Kidney (tissue), 14 donors: Measurements from ENCODE around the gene NCMAP. TPM values are rescaled to one million over a fixed set of nuclear protein-coding genes. Genes with fewer than 3 reads are reported as not detected.

ENCODE experiments used
- DNase-seq, 5 donors: peaks; one replicate each; pipeline ENCODE4 v3.0.0-alpha.2; 2013 to 2020
- FAIRE-seq: peaks from 2 replicates; lab custom pipeline; 2012; peaks lifted over from hg19 to GRCh38; lab: Jason Lieb, UNC
- H3K27ac ChIP-seq, 2 donors: one replicate each; pipeline ENCODE4 v1.7.0; 2013; ENCODE audit warnings: low read depth in 2 of 2, low read length in 2 of 2, inconsistent platforms in 1 of 2
- H3K27me3 ChIP-seq: one replicate; pipeline ENCODE4 v1.7.1; 2013; ENCODE audit warnings: low read length, inconsistent platforms; ENCODE audit not compliant: control insufficient read depth, insufficient read depth
- H3K36me3 ChIP-seq, 3 donors: one replicate each; pipeline versions ENCODE4 v1.7.0 to v1.7.1; 2013; ENCODE audit warnings: low read length in 3 of 3, control low read depth in 1 of 3, inconsistent platforms in 1 of 3; ENCODE audit not compliant: insufficient read depth in 3 of 3, control insufficient read depth in 2 of 3
- H3K4me1 ChIP-seq, 3 donors: one replicate each; pipeline versions ENCODE4 v1.7.0 to v1.7.1; 2013; ENCODE audit warnings: low read length in 3 of 3, inconsistent platforms in 1 of 3, low read depth in 1 of 3; ENCODE audit not compliant: control insufficient read depth in 2 of 3, insufficient read depth in 2 of 3
- H3K4me3 ChIP-seq, 3 donors: one replicate each; pipeline versions ENCODE4 v1.7.0 to v1.8.1; 2013; ENCODE audit warnings: low read length in 3 of 3, control low read depth in 1 of 3, inconsistent platforms in 1 of 3
- H3K9ac ChIP-seq, 3 donors: one replicate each; pipeline versions ENCODE4 v1.7.0 to v1.7.1; 2013; ENCODE audit warnings: low read length in 3 of 3, control low read depth in 1 of 3, inconsistent platforms in 1 of 3
- H3K9me3 ChIP-seq, 3 donors: one replicate each; pipeline versions ENCODE4 v1.7.0 to v1.7.1; 2013; ENCODE audit warnings: low read length in 3 of 3, control low read depth in 1 of 3, inconsistent platforms in 1 of 3; ENCODE audit not compliant: control insufficient read depth in 2 of 3, insufficient read depth in 1 of 3
- intact Hi-C: fragments of 100-400 bp; cut with DNase I; formaldehyde crosslinking; loops from one replicate; pipeline ENCODE4 v1.11.1; 2022
- polyA plus RNA-seq: library from polyadenylated mRNA; stranded (reverse); fragments of 350-450 nt; fragmentation: Illumina TruSeq; extraction: RNeasy Lipid Tissue Mini Kit (QIAGEN cat#74804); gene quantifications from one replicate; pipeline ENCODE4 v1.2.3, GENCODE V29; 2014; ENCODE audit warnings: low read depth, low replicate concordance; ENCODE audit not compliant: insufficient read depth
- total RNA-seq: library from RNA; stranded (reverse); fragmentation: NEBNext Ultra II Directional; extraction: Animal tissue kit (Norgen Biotek cat#: 25700); gene quantifications from one replicate; pipeline ENCODE4 v1.2.1, GENCODE V29; 2021
- TF ChIP-seq, protein P1 (sequence below): IDR thresholded peaks from 3 replicates; pipeline ENCODE4 v1.5.1; 2012; ENCODE audit warnings: mild to moderate bottlenecking, moderate library complexity, borderline replicate concordance; ENCODE audit not compliant: insufficient read depth; ENCODE audit errors: extremely low read depth
- donor health status: control.
- donor health status: control.
- donor health status: control.
- donor health status: control.
- donor health status: control.
- donor health status: DM: yes; HTN: yes; CAD: no.
- donor health status: Normal renal cell carcinoma (clear cell type).

Gene NCMAP
- total and polyA plus RNA-seq, 2 donors from 2014 or later, result 0.65 to 11.0 TPM

DNA sequence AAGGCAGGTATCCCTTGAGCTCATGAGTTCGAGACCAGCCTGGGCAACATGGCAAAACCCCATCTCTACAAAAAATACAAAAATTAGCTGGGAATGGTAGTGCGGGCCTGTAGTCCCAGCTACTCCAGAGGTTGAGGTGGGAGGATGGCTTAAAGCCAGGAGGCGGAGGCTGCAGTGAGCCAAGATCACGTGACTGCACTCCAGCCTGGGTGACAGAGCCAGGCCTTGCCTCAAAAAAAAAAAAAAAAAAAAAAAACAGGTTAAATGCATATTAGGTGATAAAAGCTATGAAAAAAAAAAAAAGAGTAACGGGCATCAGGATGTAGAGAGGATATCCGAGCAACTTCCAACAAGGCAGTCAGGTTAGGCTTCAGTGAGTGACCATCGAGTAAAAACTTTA is 84.4 kb downstream of the NCMAP start:
- H3K9me3 ChIP-seq, result no peaks in the 10 kb centered on the region
- no peaks in the 10 kb centered on the region for H3K27me3 ChIP-seq
- DNase-seq (no peak), FAIRE-seq (no peak)
- TF ChIP-seq, protein P1, sequence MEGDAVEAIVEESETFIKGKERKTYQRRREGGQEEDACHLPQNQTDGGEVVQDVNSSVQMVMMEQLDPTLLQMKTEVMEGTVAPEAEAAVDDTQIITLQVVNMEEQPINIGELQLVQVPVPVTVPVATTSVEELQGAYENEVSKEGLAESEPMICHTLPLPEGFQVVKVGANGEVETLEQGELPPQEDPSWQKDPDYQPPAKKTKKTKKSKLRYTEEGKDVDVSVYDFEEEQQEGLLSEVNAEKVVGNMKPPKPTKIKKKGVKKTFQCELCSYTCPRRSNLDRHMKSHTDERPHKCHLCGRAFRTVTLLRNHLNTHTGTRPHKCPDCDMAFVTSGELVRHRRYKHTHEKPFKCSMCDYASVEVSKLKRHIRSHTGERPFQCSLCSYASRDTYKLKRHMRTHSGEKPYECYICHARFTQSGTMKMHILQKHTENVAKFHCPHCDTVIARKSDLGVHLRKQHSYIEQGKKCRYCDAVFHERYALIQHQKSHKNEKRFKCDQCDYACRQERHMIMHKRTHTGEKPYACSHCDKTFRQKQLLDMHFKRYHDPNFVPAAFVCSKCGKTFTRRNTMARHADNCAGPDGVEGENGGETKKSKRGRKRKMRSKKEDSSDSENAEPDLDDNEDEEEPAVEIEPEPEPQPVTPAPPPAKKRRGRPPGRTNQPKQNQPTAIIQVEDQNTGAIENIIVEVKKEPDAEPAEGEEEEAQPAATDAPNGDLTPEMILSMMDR, result no peak
- no peaks in the 10 kb centered on the region for H3K36me3 ChIP-seq
- H3K4me1 ChIP-seq, result peaks cover 3 to 17% (median 15%) of the 10 kb centered on the region in 3 donors
- H3K27ac ChIP-seq, result no peak overlapping the region
- H3K9ac ChIP-seq, result no peak overlapping the region
- intact Hi-C loops, result no loop called here
- H3K4me3 ChIP-seq, result no peak overlapping the region

DNA sequence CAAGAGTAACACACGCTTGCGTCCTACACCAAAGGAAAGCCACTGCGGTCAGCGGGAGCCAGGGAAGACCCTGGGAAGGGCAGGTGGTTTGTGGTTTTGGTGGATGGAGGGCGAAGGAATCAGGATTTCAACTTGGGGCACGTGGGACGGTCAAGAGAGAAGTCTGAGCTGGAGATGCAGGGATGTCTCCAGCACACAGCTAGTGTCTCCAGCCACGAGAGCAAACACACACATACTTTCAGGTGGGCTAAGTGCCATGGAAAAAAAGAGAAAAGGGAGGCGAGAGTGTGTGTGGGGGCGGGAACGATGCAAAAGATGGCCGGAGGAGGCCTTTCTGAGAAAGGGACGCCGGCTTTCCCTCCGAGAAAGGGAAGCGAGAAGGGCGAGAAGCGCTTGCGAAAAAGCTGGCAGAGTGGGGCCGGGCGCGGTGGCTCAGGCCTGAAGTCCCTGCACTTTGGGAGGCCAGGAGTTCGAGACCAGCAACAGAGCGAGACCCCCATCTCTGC is 85.8 kb downstream of the NCMAP start:
- H3K9ac ChIP-seq, result peak overlapping the region; percentile 13 to 77 (median 29)
- no peaks in the 10 kb centered on the region for H3K27me3 ChIP-seq
- H3K4me1 ChIP-seq, result peaks cover 3 to 17% (median 16%) of the 10 kb centered on the region in 3 donors
- DNase-seq, result peak; percentile 28 to 79 (median 68)
- peak overlapping the region; percentile 59 to 75 for H3K27ac ChIP-seq
- H3K9me3 ChIP-seq, result no peaks in the 10 kb centered on the region
- H3K36me3 ChIP-seq, result peaks cover 0 to 3% (median 2%) of the 10 kb centered on the region in 3 donors
- no peak for FAIRE-seq
- peak overlapping the region; percentile 15 to 98 (median 31) for H3K4me3 ChIP-seq
- intact Hi-C loops, result no loop called here
- TF ChIP-seq, protein P1, result no peak

DNA sequence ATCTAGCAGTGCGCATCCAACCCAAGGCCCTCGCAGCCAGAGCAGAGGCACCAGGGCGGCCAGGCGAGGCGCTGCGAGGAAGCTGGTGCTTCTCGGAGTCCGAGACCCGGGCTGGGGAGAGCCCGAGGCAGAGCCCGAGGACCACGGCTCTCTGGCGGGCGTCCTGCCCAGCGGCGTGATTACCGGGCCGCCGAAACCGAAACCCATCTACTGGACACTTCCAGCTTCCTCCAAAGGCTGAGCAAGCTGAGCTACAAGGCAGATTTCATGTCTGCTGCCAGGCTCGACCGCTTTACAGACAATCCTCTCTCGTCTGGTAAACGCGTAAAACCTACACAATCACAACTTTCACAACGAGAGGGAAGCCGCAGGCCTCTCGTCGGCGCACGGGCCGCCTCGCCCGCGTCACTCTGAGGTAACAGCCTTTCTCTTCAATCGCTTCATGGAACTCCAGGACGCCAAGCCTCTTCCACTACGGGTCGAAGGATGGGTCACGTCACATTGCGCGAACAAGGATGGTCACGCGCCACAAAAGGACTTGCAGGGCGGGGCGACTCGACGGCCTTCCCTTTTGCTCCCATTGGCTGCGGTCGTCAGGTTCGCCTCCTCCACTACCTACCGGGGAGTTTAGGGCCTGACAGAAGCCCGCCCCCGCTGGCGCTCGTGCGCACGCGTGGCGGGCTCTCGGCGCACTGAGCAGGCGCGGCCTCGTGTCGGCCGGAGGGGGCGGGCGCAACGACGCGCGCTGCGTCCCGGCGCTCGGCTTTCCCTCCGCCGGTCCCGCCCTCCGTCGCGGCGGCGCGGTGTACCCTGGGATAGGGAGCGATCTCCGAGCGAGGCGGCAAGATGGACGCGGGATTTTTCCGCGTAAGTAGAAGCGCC is 86.8 kb downstream of the NCMAP start, which contains the start of gene SRRM1:
Gene SRRM1 (plus strand): TSS at position 822 of the 882 bp plus-strand sequence. CDS start 25 bp downstream, at position 847.
- TF ChIP-seq, protein P1, result peak; percentile 10
- H3K9me3 ChIP-seq, result no peaks in the 10 kb centered on the region
- peaks cover 5 to 10% (median 9%) of the 10 kb centered on the region in 3 donors for H3K36me3 ChIP-seq
- H3K4me3 ChIP-seq, result peak within 1 kb of the TSS; percentile 94 to 99 (median 98)
- H3K27me3 ChIP-seq, result no peaks in the 10 kb centered on the region
- peak within 1 kb of the TSS; percentile 99 to 100 for H3K27ac ChIP-seq
- FAIRE-seq, result no peak
- intact Hi-C loops, result no loop called here
- peaks cover 3 to 17% (median 16%) of the 10 kb centered on the region in 3 donors for H3K4me1 ChIP-seq
- DNase-seq, result peak; percentile 100
- H3K9ac ChIP-seq, result peak within 1 kb of the TSS; percentile 93 to 100 (median 98)
